MM.1S (cell line): ENCODE results near the gene ZNF487.

Source experiments
- DNase-seq: peaks from one replicate; pipeline ENCODE4 v3.0.0-alpha.2; 2015
- H2AFZ ChIP-seq: fragments of 300-600 bp; sonication (generic); 2 replicates; pipeline ENCODE4 v1.6.0; 2016; ENCODE audit warnings: antibody characterized with exemption, low read length
- H3F3A ChIP-seq: fragments of 300-600 bp; sonication (generic); 2 replicates; pipeline ENCODE4 v1.6.1; 2016; ENCODE audit warnings: mild to moderate bottlenecking, antibody characterized with exemption, low read length, moderate library complexity, mixed read lengths; ENCODE audit not compliant: insufficient read depth
- H3K27ac ChIP-seq: fragments of 300-600 bp; sonication (generic); 2 replicates; pipeline ENCODE4 v1.5.1; 2016; ENCODE audit warnings: mild to moderate bottlenecking, low read length
- H3K27me3 ChIP-seq: fragments of 300-600 bp; sonication (generic); replicated peaks from 2 replicates; pipeline ENCODE4 v1.6.0; 2016; ENCODE audit warnings: low read length; ENCODE audit not compliant: insufficient read depth
- H3K36me3 ChIP-seq: fragments of 300-600 bp; sonication (generic); replicated peaks from 2 replicates; pipeline ENCODE4 v1.6.1; 2016; ENCODE audit warnings: mild to moderate bottlenecking, low read length, mixed read lengths; ENCODE audit not compliant: insufficient read depth
- H3K4me1 ChIP-seq: fragments of 300-600 bp; sonication (generic); 2 replicates; pipeline ENCODE4 v1.6.1; 2016; ENCODE audit warnings: low read length, mixed read lengths
- H3K4me2 ChIP-seq: fragments of 300-600 bp; sonication (generic); 2 replicates; pipeline ENCODE4 v1.6.0; 2016; ENCODE audit warnings: low read depth, low read length
- H3K4me3 ChIP-seq: fragments of 300-600 bp; sonication (generic); 2 replicates; pipeline ENCODE4 v1.5.1; 2016; ENCODE audit warnings: low read length, mixed read lengths
- H3K79me2 ChIP-seq: fragments of 300-600 bp; sonication (generic); 2 replicates; pipeline ENCODE4 v1.6.1; 2016; ENCODE audit warnings: mixed run types, low read length, mixed read lengths
- H3K9ac ChIP-seq: fragments of 300-600 bp; sonication (generic); 2 replicates; pipeline ENCODE4 v1.6.1; 2016; ENCODE audit warnings: low read length, mixed read lengths
- H3K9me2 ChIP-seq: fragments of 300-600 bp; sonication (generic); replicated peaks from 2 replicates; pipeline ENCODE4 v1.6.1; 2016; ENCODE audit warnings: mild to moderate bottlenecking, low read length, mixed read lengths; ENCODE audit not compliant: insufficient read depth
- H3K9me3 ChIP-seq: fragments of 300-600 bp; sonication (generic); replicated peaks from 2 replicates; pipeline ENCODE4 v1.6.1; 2016; ENCODE audit warnings: mild to moderate bottlenecking, low read length, mixed read lengths; ENCODE audit not compliant: insufficient read depth
- H4K20me1 ChIP-seq: fragments of 300-600 bp; sonication (generic); 2 replicates; pipeline ENCODE4 v1.6.1; 2016; ENCODE audit warnings: mild to moderate bottlenecking, low read length, moderate library complexity, mixed read lengths; ENCODE audit not compliant: insufficient read depth
- CTCF ChIP-seq: fragments of 300-600 bp; sonication (generic); IDR thresholded peaks from 2 replicates; pipeline ENCODE4 v1.5.1; 2016; ENCODE audit warnings: antibody characterized with exemption, low read length, mixed read lengths
- EZH2 ChIP-seq: fragments of 300-600 bp; sonication (generic); optimal IDR thresholded peaks from 2 replicates; pipeline ENCODE3; 2017; ENCODE audit warnings: low read depth, mild to moderate bottlenecking, antibody characterized with exemption, low read length, mixed read lengths
- EZH2phosphoT487 ChIP-seq: fragments of 300-600 bp; sonication (generic); IDR thresholded peaks from 2 replicates; pipeline ENCODE4 v1.6.1; 2018; ENCODE audit warnings: antibody characterized with exemption, low read length

ZNF487 gene

GRCh38 chr10:43402176-43402575 lies 34.7 kb upstream of the ZNF487 start:
- Histone ChIP-seq H4K20me1 (peaks cover 55% of the 10 kb centered on the region), H3K4me2 (peak overlapping the region; percentile 91; the same call in 1 of the 2 replicates), H3K9ac (no peak overlapping the region), H3K4me3 (no peak overlapping the region), H3K79me2 (peaks cover 99% of the 10 kb centered on the region), H3K4me1 (peaks cover 54% of the 10 kb centered on the region), H3K27me3 (no peaks in the 10 kb centered on the region), H3K27ac (peak overlapping the region; percentile 3; the same call in 1 of the 2 replicates), H3K9me3 (no peaks in the 10 kb centered on the region), H2AFZ (no peak overlapping the region), H3K9me2 (no peaks in the 10 kb centered on the region), H3K36me3 (peaks cover 3% of the 10 kb centered on the region; the same call in 1 of the 2 replicates), H3F3A (peaks cover 89% of the 10 kb centered on the region)
- peak; percentile 5 for DNase-seq
- TF ChIP-seq CTCF (no peak), EZH2 (no peak), EZH2phosphoT487 (no peak)

DNA sequence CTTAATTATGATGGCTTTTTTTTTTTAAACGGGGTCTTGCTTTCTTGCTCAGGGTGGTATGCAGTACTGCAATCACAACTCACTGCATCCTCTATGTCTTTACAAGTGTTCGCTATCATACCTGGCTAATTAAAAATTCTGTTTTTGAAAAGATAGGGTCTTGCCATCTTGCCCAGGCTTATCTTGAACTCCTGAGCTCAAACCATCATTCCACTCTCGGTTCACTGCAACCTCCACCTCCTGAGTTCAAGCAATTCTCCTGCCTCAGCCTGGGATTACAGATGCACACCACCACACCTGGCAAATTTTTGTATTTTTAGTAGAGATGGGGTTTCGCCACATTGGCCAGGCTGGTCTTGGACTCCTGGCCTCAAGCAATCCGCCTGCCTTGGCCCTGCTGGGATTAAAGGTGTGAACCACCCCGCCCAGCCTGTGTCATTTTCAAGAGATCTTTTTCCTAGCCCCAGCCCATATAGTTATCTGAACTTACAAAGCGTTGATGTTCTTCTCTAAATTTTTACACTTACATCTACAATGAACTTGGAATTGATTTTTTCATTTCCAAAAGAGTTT lies 33.9 kb upstream of the ZNF487 start:
- Histone ChIP-seq H3K36me3 (peaks cover 3% of the 10 kb centered on the region; the same call in 1 of the 2 replicates), H3K9me3 (no peaks in the 10 kb centered on the region), H3K4me2 (peak overlapping the region; percentile 91; the same call in 1 of the 2 replicates), H2AFZ (no peak overlapping the region), H3K79me2 (peaks cover 99% of the 10 kb centered on the region), H3K4me3 (no peak overlapping the region), H3K27ac (peak overlapping the region; percentile 100; the same call in 1 of the 2 replicates), H3K9ac (no peak overlapping the region), H3K9me2 (no peaks in the 10 kb centered on the region), H4K20me1 (peaks cover 55% of the 10 kb centered on the region), H3F3A (peaks cover 89% of the 10 kb centered on the region), H3K4me1 (peaks cover 54% of the 10 kb centered on the region), H3K27me3 (no peaks in the 10 kb centered on the region)
- TF ChIP-seq EZH2 (no peak), EZH2phosphoT487 (no peak), CTCF (no peak)
- no peak for DNase-seq

- TF ChIP-seq EZH2phosphoT487 (no peak), CTCF (no peak), EZH2 (no peak)
- H3K27ac ChIP-seq = peak overlapping the region; percentile 100
- H3K36me3 ChIP-seq = peaks cover 3% of the 10 kb centered on the region; the same call in 1 of the 2 replicates
- H3K9ac ChIP-seq = peak overlapping the region; percentile 100
- H3K4me3 ChIP-seq = peak overlapping the region; percentile 91
- no peak overlapping the region for H2AFZ ChIP-seq
- H3K4me1 ChIP-seq = peaks cover 47% of the 10 kb centered on the region
- H3K9me3 ChIP-seq = no peaks in the 10 kb centered on the region
- peak; percentile 21 for DNase-seq
- H3K79me2 ChIP-seq = peaks cover 98% of the 10 kb centered on the region
- H3K9me2 ChIP-seq = no peaks in the 10 kb centered on the region
- peaks cover 83% of the 10 kb centered on the region for H3F3A ChIP-seq
- H3K4me2 ChIP-seq = peak overlapping the region; percentile 91; the same call in 1 of the 2 replicates
- H3K27me3 ChIP-seq = no peaks in the 10 kb centered on the region
- peaks cover 55% of the 10 kb centered on the region for H4K20me1 ChIP-seq
Observed at GRCh38 chr10:43403911-43404703, 32.8 kb upstream of the ZNF487 start.
